SK-N-SH (cell line): ENCODE data around the gene EBF4. TPM values are rescaled to one million over a fixed set of nuclear protein-coding genes. Genes with fewer than 3 reads are reported as not detected.

Source experiments
- CTCF ChIA-PET: fragments of 300-600, 350-600 bp; formaldehyde crosslinking; extraction: SDS; loops from one replicate; lab custom pipeline; 2021; lab: Yijun Ruan, JAX
- POLR2A ChIA-PET: fragments of 350-600 bp; sonication (Branson Sonifier 250); formaldehyde crosslinking; extraction: SDS; loops from one replicate; lab custom pipeline; 2020; ENCODE audit warnings: antibody characterized with exemption, inconsistent platforms; lab: Yijun Ruan, JAX
- DNase-seq: peaks from one replicate; pipeline ENCODE4 v3.0.0; 2012
- H2AFZ ChIP-seq: fragments of 200-600 bp; sonication (generic); 2 replicates; pipeline ENCODE4 v1.8.1; 2016; ENCODE audit warnings: antibody characterized with exemption, mild to moderate bottlenecking, low read depth
- H3F3A ChIP-seq: fragments of 200-600 bp; sonication (generic); replicated peaks from 2 replicates; pipeline ENCODE3; 2016; ENCODE audit warnings: antibody characterized with exemption, mild to moderate bottlenecking; ENCODE audit not compliant: insufficient read depth
- H3K27ac ChIP-seq, 2 experiments: fragments of 200-500 bp in 1 of 2; fragments of 200-600 bp in 1 of 2; sonication (Bioruptor generic) in 1 of 2; sonication (generic), shearing (Covaris generic) in 1 of 2; 2 replicates each; pipeline versions ENCODE4 v1.5.1 to v1.6.1; 2014 to 2016; ENCODE audit warnings: low read depth in 2 of 2, inconsistent platforms in 1 of 2, low read length in 1 of 2, mild to moderate bottlenecking in 1 of 2, mixed read lengths in 1 of 2
- H3K27me3 ChIP-seq: fragments of 200-600 bp; sonication (generic), shearing (Covaris generic); 2 replicates; pipeline ENCODE4 v1.6.1; 2016; ENCODE audit warnings: mixed run types; ENCODE audit not compliant: insufficient read depth
- H3K36me3 ChIP-seq, 2 experiments: fragments of 200-500 bp in 1 of 2; fragments of 200-600 bp in 1 of 2; sonication (Bioruptor generic) in 1 of 2; sonication (generic) in 1 of 2; replicated peaks in 1 of 2; 2 replicates each; pipeline versions ENCODE3 to v1.5.1; 2014 to 2016; ENCODE audit warnings: low read length in 1 of 2, mild to moderate bottlenecking in 1 of 2; ENCODE audit not compliant: insufficient read depth in 2 of 2, control insufficient read depth in 1 of 2
- H3K4me1 ChIP-seq, 2 experiments: fragments of 200-500 bp in 1 of 2; fragments of 200-600 bp in 1 of 2; sonication (Bioruptor generic) in 1 of 2; sonication (generic), shearing (Covaris generic) in 1 of 2; 2 replicates each; pipeline versions ENCODE4 v1.5.1 to v1.6.1; 2014 to 2016; ENCODE audit warnings: low read depth in 1 of 2, low read length in 1 of 2, mixed run types in 1 of 2; ENCODE audit not compliant: insufficient read depth in 2 of 2, control insufficient read depth in 1 of 2
- H3K4me2 ChIP-seq: fragments of 200-600 bp; sonication (generic), shearing (Covaris generic); 2 replicates; pipeline ENCODE4 v1.6.1; 2017; ENCODE audit warnings: mixed run types
- H3K4me3 ChIP-seq, 2 experiments: fragments of 200-500 bp in 1 of 2; fragments of 200-600 bp in 1 of 2; sonication (Bioruptor generic) in 1 of 2; sonication (generic), shearing (Covaris generic) in 1 of 2; 2 replicates each; pipeline versions ENCODE4 v1.5.1 to v1.8.1; 2014 to 2016; ENCODE audit warnings: low read depth in 2 of 2, inconsistent platforms in 1 of 2, low read length in 1 of 2, mild to moderate bottlenecking in 1 of 2, mixed read lengths in 1 of 2, moderate library complexity in 1 of 2
- H3K79me2 ChIP-seq: fragments of 200-600 bp; sonication (generic); 2 replicates; pipeline ENCODE4 v1.8.1; 2017; ENCODE audit warnings: mild to moderate bottlenecking; ENCODE audit not compliant: insufficient read depth
- H3K9ac ChIP-seq: fragments of 200-600 bp; sonication (generic); 2 replicates; pipeline ENCODE4 v1.6.1; 2017; ENCODE audit warnings: mixed run types
- H3K9me2 ChIP-seq: fragments of 200-600 bp; sonication (generic); 2 replicates; pipeline ENCODE4 v1.6.1; 2017; ENCODE audit warnings: mixed run types
- H3K9me3 ChIP-seq: fragments of 200-600 bp; sonication (generic); 2 replicates; pipeline ENCODE4 v1.6.1; 2017; ENCODE audit warnings: mixed run types, mild to moderate bottlenecking, moderate library complexity
- H4K20me1 ChIP-seq: fragments of 200-600 bp; sonication (generic); 2 replicates; pipeline ENCODE4 v1.6.1; 2017; ENCODE audit warnings: mild to moderate bottlenecking, mixed run types; ENCODE audit not compliant: insufficient read depth
- CTCF ChIP-seq: fragments of 200-600 bp; sonication (generic); IDR thresholded peaks from 2 replicates; pipeline ENCODE4 v1.6.1; 2017; ENCODE audit warnings: antibody characterized with exemption, mild to moderate bottlenecking, moderate library complexity
- ELF1 ChIP-seq: IDR thresholded peaks from 2 replicates; pipeline ENCODE4 v1.4.0; 2012
- EP300 ChIP-seq, 2 experiments: IDR thresholded peaks; 2 replicates each; pipeline versions ENCODE4 v1.4.0 to v1.6.1; 2012; ENCODE audit warnings: borderline replicate concordance in 1 of 2, low read depth in 1 of 2, low read length in 1 of 2
- FOSL2 ChIP-seq: IDR thresholded peaks from 2 replicates; pipeline ENCODE4 v1.4.0; 2012; ENCODE audit warnings: low read depth, mild to moderate bottlenecking, moderate library complexity, borderline replicate concordance
- FOXJ3 ChIP-seq: sonication (generic); formaldehyde crosslinking; IDR thresholded peaks from 2 replicates; pipeline ENCODE4 v1.5.1; 2020; ENCODE audit warnings: mild to moderate bottlenecking, missing genetic modification reagents
- GATA2 ChIP-seq: sonication (generic); formaldehyde crosslinking; IDR thresholded peaks from 2 replicates; pipeline ENCODE4 v1.5.0; 2020; ENCODE audit warnings: mild to moderate bottlenecking, missing genetic modification reagents
- JUND ChIP-seq: IDR thresholded peaks from 2 replicates; pipeline ENCODE4 v1.4.0; 2012
- MEF2A ChIP-seq: IDR thresholded peaks from 2 replicates; pipeline ENCODE4 v1.4.0; 2012; ENCODE audit warnings: low read depth, borderline replicate concordance
- NFIC ChIP-seq: IDR thresholded peaks from 2 replicates; pipeline ENCODE4 v1.4.0; 2012; ENCODE audit warnings: borderline replicate concordance
- NRF1 ChIP-seq: IDR thresholded peaks from 2 replicates; pipeline ENCODE4 v1.6.1; 2012; ENCODE audit warnings: low read depth, mild to moderate bottlenecking, low read length
- POLR2AphosphoS5 ChIP-seq: IDR thresholded peaks from 2 replicates; pipeline ENCODE4 v1.6.1; 2012; ENCODE audit warnings: low read depth, low read length
- RAD21 ChIP-seq: IDR thresholded peaks from 2 replicates; pipeline ENCODE4 v1.6.1; 2012; ENCODE audit warnings: mild to moderate bottlenecking, low read length
- RCOR1 ChIP-seq: fragments of 150-350 bp; IDR thresholded peaks from 2 replicates; pipeline ENCODE4 v1.6.1; 2017; ENCODE audit warnings: antibody characterized with exemption, low read length
- RFX5 ChIP-seq: IDR thresholded peaks from 2 replicates; pipeline ENCODE4 v1.6.1; 2012; ENCODE audit warnings: mild to moderate bottlenecking, improper control_type of control experiment, low read length
- RXRA ChIP-seq: IDR thresholded peaks from 2 replicates; pipeline ENCODE4 v1.4.0; 2012; ENCODE audit warnings: low read depth, mild to moderate bottlenecking, borderline replicate concordance
- SIN3A ChIP-seq: IDR thresholded peaks from 2 replicates; pipeline ENCODE4 v1.6.1; 2012; ENCODE audit warnings: low read depth, mild to moderate bottlenecking, low read length, moderate library complexity, borderline replicate concordance
- TAF1 ChIP-seq: IDR thresholded peaks from 2 replicates; pipeline ENCODE4 v1.6.1; 2012; ENCODE audit warnings: low read depth, mild to moderate bottlenecking, low read length, moderate library complexity, borderline replicate concordance
- TCF12 ChIP-seq: IDR thresholded peaks from 2 replicates; pipeline ENCODE4 v1.4.0; 2012
- TEAD4 ChIP-seq: IDR thresholded peaks from 2 replicates; pipeline ENCODE4 v1.4.0; 2012; ENCODE audit warnings: mild to moderate bottlenecking, borderline replicate concordance; ENCODE audit not compliant: insufficient read depth
- ZBTB33 ChIP-seq: IDR thresholded peaks from 2 replicates; pipeline ENCODE4 v1.4.0; 2012; ENCODE audit warnings: low read depth, borderline replicate concordance
- WGBS: methylation state at CpG from one replicate; pipeline ENCODE4 v1.1.6; 2017; ENCODE audit warnings: low lambda C conversion rate; 5-methylcytosine and 5-hydroxymethylcytosine counted together
- polyA plus RNA-seq, 3 experiments: library from polyadenylated mRNA; depleted of rRNA; stranded (reverse); fragments of >200 nt; gene quantifications; 2 replicates each; pipeline ENCODE4 v1.2.3, GENCODE V29; 2012

Gene EBF4
- polyA plus RNA-seq, 1 of the 3 experiments (the other 2 are of a cell fraction) = 20.6 TPM

GRCh38 chr20:2763186-2763585 lies 70.6 kb downstream of the EBF4 start:
- Histone ChIP-seq H3K36me3 (no peaks in the 10 kb centered on the region), H2AFZ (no peak overlapping the region), H3K27ac (no peak overlapping the region), H3K9me2 (no peaks in the 10 kb centered on the region), H3K27me3 (no peaks in the 10 kb centered on the region), H3K9me3 (no peaks in the 10 kb centered on the region), H3K4me2 (no peak overlapping the region), H3K4me3 (no peak overlapping the region), H3K4me1 (no peaks in the 10 kb centered on the region), H3K9ac (no peak overlapping the region), H3F3A (no peaks in the 10 kb centered on the region), H3K79me2 (no peaks in the 10 kb centered on the region), H4K20me1 (no peaks in the 10 kb centered on the region)
- WGBS = 26% methylated on average over 5 of the region's 5 CpGs
- no peak for DNase-seq
- POLR2A ChIA-PET = no interaction called here
- CTCF ChIA-PET = interaction anchor here (1.1 to 2.8 kb wide), 4 partner anchors 26 to 89 kb away, joined by 3 to 8 read pairs (median 4); no protein-coding TSS in a partner anchor
- TF ChIP-seq TEAD4 (no peak), JUND (no peak), NRF1 (no peak), TCF12 (no peak), TAF1 (no peak), GATA2 (CRISPR knock-in tag) (no peak), POLR2AphosphoS5 (no peak), SIN3A (no peak), NFIC (no peak), ELF1 (no peak), FOSL2 (no peak), EP300 (IDR thresholded peaks at IDR 0.05; ENCODE audit: borderline replicate concordance in 1 of 2, low read depth in 1 of 2, low read length in 1 of 2) (no peak), RCOR1 (no peak), CTCF (no peak), FOXJ3 (no peak)

- H3K4me1 ChIP-seq = 0 out of 4 replicates have a peak, but pooled peaks cover 0 to 5% of the 10 kb centered on the region in 2 experiments
- WGBS = 64% methylated on average over 7 of the region's 15 CpGs
- no peaks in the 10 kb centered on the region for H3F3A ChIP-seq
- no peaks in the 10 kb centered on the region for H3K79me2 ChIP-seq
- ChIA-PET CTCF (interaction anchor here (1.0 to 4.7 kb wide), 2 partner anchors 13 to 595 kb away, joined by 3 to 16 read pairs; no protein-coding TSS in a partner anchor), POLR2A (no interaction called here)
- H3K9me3 ChIP-seq = no peaks in the 10 kb centered on the region
- no peaks in the 10 kb centered on the region for H4K20me1 ChIP-seq
- peak; percentile 86 for TF ChIP-seq NFIC
- TF ChIP-seq RXRA = no peak
- TF ChIP-seq MEF2A = no peak
- no peak for TF ChIP-seq RFX5
- TF ChIP-seq ZBTB33 = no peak
- peak; percentile 37 for TF ChIP-seq TCF12
- no peak for TF ChIP-seq RCOR1
- no peak for TF ChIP-seq FOXJ3
- no peak for TF ChIP-seq POLR2AphosphoS5
- no peak for TF ChIP-seq RAD21
- H2AFZ ChIP-seq = no peak overlapping the region
- no peak overlapping the region for H3K27ac ChIP-seq
- peak; percentile 14 for DNase-seq
- no peaks in the 10 kb centered on the region for H3K36me3 ChIP-seq
- H3K9me2 ChIP-seq = no peaks in the 10 kb centered on the region
- no peak overlapping the region for H3K4me2 ChIP-seq
- no peaks in the 10 kb centered on the region for H3K27me3 ChIP-seq
- H3K9ac ChIP-seq = no peak overlapping the region
- H3K4me3 ChIP-seq = no peak overlapping the region
These were observed 75.4 kb downstream of the EBF4 start for GRCh38 chr20:2767768-2768631.
